H9 (cell line): Measurements from ENCODE around the gene DDC. TPM values are rescaled to one million over a fixed set of nuclear protein-coding genes. Genes with fewer than 3 reads are reported as not detected.

Experiments
- DNase-seq: peaks from one replicate; pipeline ENCODE4 v3.0.0-alpha.2; 2017
- H2AFZ ChIP-seq: one replicate; pipeline ENCODE4 v1.6.1; 2013; ENCODE audit warnings: mild to moderate bottlenecking, low read length, control low read depth, moderate library complexity
- H2AK5ac ChIP-seq: 2 replicates; pipeline ENCODE4 v1.6.1; 2013; ENCODE audit warnings: low read length, control low read depth, mixed read lengths; ENCODE audit not compliant: insufficient read length
- H2BK120ac ChIP-seq: one replicate; pipeline ENCODE4 v1.6.1; 2013; ENCODE audit warnings: low read depth, mild to moderate bottlenecking, low read length, control low read depth, inconsistent platforms; ENCODE audit not compliant: poor library complexity, severe bottlenecking
- H2BK12ac ChIP-seq: 2 replicates; pipeline ENCODE4 v1.6.1; 2013; ENCODE audit warnings: low read length, control low read depth, mixed read lengths, low read depth; ENCODE audit not compliant: insufficient read length
- H2BK15ac ChIP-seq: 2 replicates; pipeline ENCODE4 v1.6.1; 2013; ENCODE audit warnings: low read depth, low read length, control low read depth
- H2BK20ac ChIP-seq: one replicate; pipeline ENCODE4 v1.6.1; 2013; ENCODE audit warnings: low read depth, mild to moderate bottlenecking, low read length, control low read depth, inconsistent platforms; ENCODE audit not compliant: poor library complexity, severe bottlenecking
- H2BK5ac ChIP-seq: 2 replicates; pipeline ENCODE4 v1.6.1; 2013; ENCODE audit warnings: low read length, control low read depth, mixed read lengths; ENCODE audit not compliant: insufficient read length
- H3K14ac ChIP-seq: 2 replicates; pipeline ENCODE4 v1.6.1; 2013; ENCODE audit warnings: low read length, control low read depth; ENCODE audit not compliant: insufficient read depth
- H3K18ac ChIP-seq: 2 replicates; pipeline ENCODE4 v1.6.1; 2013; ENCODE audit warnings: low read depth, mild to moderate bottlenecking, mixed read lengths, low read length, control low read depth; ENCODE audit not compliant: insufficient read length
- H3K23ac ChIP-seq: 2 replicates; pipeline ENCODE4 v1.6.1; 2013; ENCODE audit warnings: low read length, control low read depth, mixed read lengths, low read depth; ENCODE audit not compliant: insufficient read length
- H3K23me2 ChIP-seq: 2 replicates; pipeline ENCODE4 v1.6.1; 2013; ENCODE audit warnings: low read depth, mild to moderate bottlenecking, mixed read lengths, low read length, control low read depth; ENCODE audit not compliant: insufficient read length, poor library complexity, severe bottlenecking
- H3K27ac ChIP-seq: 2 replicates; pipeline ENCODE4 v1.5.1; 2013; ENCODE audit warnings: low read length, control low read depth, mixed read lengths, low read depth; ENCODE audit not compliant: insufficient read length
- H3K27me3 ChIP-seq: 2 replicates; pipeline ENCODE4 v1.6.1; 2013; ENCODE audit warnings: low read length, control low read depth, inconsistent platforms; ENCODE audit not compliant: insufficient read depth
- H3K4ac ChIP-seq: 2 replicates; pipeline ENCODE4 v1.6.1; 2013; ENCODE audit warnings: low read depth, mild to moderate bottlenecking, control low read depth, inconsistent platforms, low read length, moderate library complexity
- H3K4me1 ChIP-seq: 2 replicates; pipeline ENCODE4 v1.6.1; 2013; ENCODE audit warnings: low read length, control low read depth, inconsistent platforms; ENCODE audit not compliant: insufficient read depth
- H3K4me2 ChIP-seq: 2 replicates; pipeline ENCODE4 v1.6.1; 2013; ENCODE audit warnings: low read length, control low read depth, mixed read lengths; ENCODE audit not compliant: insufficient read length, insufficient read depth
- H3K56ac ChIP-seq: 2 replicates; pipeline ENCODE4 v1.6.1; 2013; ENCODE audit warnings: low read depth, mild to moderate bottlenecking, mixed read lengths, low read length, control low read depth; ENCODE audit not compliant: insufficient read length
- H3K79me1 ChIP-seq: 2 replicates; pipeline ENCODE4 v1.6.1; 2013; ENCODE audit warnings: low read depth, mild to moderate bottlenecking, moderate library complexity, low read length, control low read depth, inconsistent platforms; ENCODE audit not compliant: insufficient read depth, poor library complexity, severe bottlenecking
- H3K79me2 ChIP-seq: 2 replicates; pipeline ENCODE4 v1.6.1; 2013; ENCODE audit warnings: low read length, control low read depth, inconsistent platforms; ENCODE audit not compliant: insufficient read depth
- H3K9ac ChIP-seq: 2 replicates; pipeline ENCODE4 v1.6.1; 2013; ENCODE audit warnings: low read length, control low read depth, mixed read lengths; ENCODE audit not compliant: insufficient read length; ENCODE audit errors: extremely low read depth
- H3K9me3 ChIP-seq: one replicate; pipeline ENCODE4 v1.6.1; 2013; ENCODE audit warnings: low read depth, low read length, inconsistent platforms; ENCODE audit not compliant: control insufficient read depth
- H3T11ph ChIP-seq: one replicate; pipeline ENCODE4 v1.6.1; 2013; ENCODE audit warnings: mild to moderate bottlenecking, low read length, control low read depth, inconsistent platforms
- H4K20me1 ChIP-seq: one replicate; pipeline ENCODE4 v1.6.1; 2013; ENCODE audit not compliant: control insufficient read depth, insufficient read length, insufficient read depth
- H4K5ac ChIP-seq: 2 replicates; pipeline ENCODE4 v1.6.1; 2013; ENCODE audit warnings: low read depth, mild to moderate bottlenecking, mixed read lengths, low read length, control low read depth; ENCODE audit not compliant: insufficient read length
- H4K8ac ChIP-seq: replicated peaks from 2 replicates; pipeline ENCODE4 v1.6.1; 2013; ENCODE audit warnings: low read length, control low read depth, mixed read lengths, low read depth; ENCODE audit not compliant: insufficient read length
- H4K91ac ChIP-seq: 2 replicates; pipeline ENCODE4 v1.6.1; 2013; ENCODE audit warnings: low read depth, mild to moderate bottlenecking, moderate library complexity, mixed read lengths, low read length, control low read depth; ENCODE audit not compliant: insufficient read length
- H3K27ac Mint-ChIP-seq, 3 experiments: 2 replicates in 2 of 3; 3 replicates in 1 of 3; pipeline ENCODE4 v1.8.0; 2020 to 2021; ENCODE audit warnings: mixed read lengths in 3 of 3, mild to moderate bottlenecking in 1 of 3, moderate library complexity in 1 of 3
- H3K27me3 Mint-ChIP-seq: 2 replicates; pipeline ENCODE4 v1.8.0; 2021; ENCODE audit warnings: low read depth, mild to moderate bottlenecking, moderate library complexity, mixed read lengths
- H3K36me3 Mint-ChIP-seq, 3 experiments: 2 replicates in 2 of 3; 3 replicates in 1 of 3; pipeline ENCODE4 v1.8.0; 2020 to 2021; ENCODE audit warnings: low read depth in 3 of 3, mixed read lengths in 3 of 3; ENCODE audit not compliant: insufficient read depth in 1 of 3
- H3K4me1 Mint-ChIP-seq, 2 experiments: 2 replicates each; pipeline ENCODE4 v1.8.0; 2020; ENCODE audit warnings: mixed read lengths in 2 of 2
- H3K4me3 Mint-ChIP-seq, 2 experiments: 2 replicates in 1 of 2; 3 replicates in 1 of 2; pipeline ENCODE4 v1.8.0; 2020 to 2021; ENCODE audit warnings: mild to moderate bottlenecking in 2 of 2, mixed read lengths in 2 of 2, moderate library complexity in 1 of 2
- H3K9me3 Mint-ChIP-seq, 2 experiments: 2 replicates in 1 of 2; 3 replicates in 1 of 2; pipeline ENCODE4 v1.8.0; 2020; ENCODE audit warnings: mild to moderate bottlenecking in 2 of 2, mixed read lengths in 2 of 2, moderate library complexity in 1 of 2
- CTCF ChIP-seq: fragments of 200-600 bp; sonication (generic); conservative IDR thresholded peaks from 3 replicates; pipeline ENCODE4 v1.8.0; 2021; ENCODE audit warnings: antibody characterized with exemption, mild to moderate bottlenecking
- WGBS: extraction: QIAGEN DNeasy Blood & Tissue Kit; methylation state at CpG from one replicate; pipeline ENCODE4 v1.1.7; 2013; ENCODE audit warnings: missing lambda C conversion rate, low lambda C conversion rate, mixed read lengths; ENCODE audit not compliant: insufficient read length; ENCODE audit errors: extremely low coverage; 5-methylcytosine and 5-hydroxymethylcytosine counted together
- total RNA-seq: library from RNA; stranded (reverse); gene quantifications from 2 replicates; pipeline ENCODE4 v1.2.1, GENCODE V29; 2021

Gene DDC
- total RNA-seq, 1 experiment from 2014 or later, result not detected

GRCh38 chr7:50463035-50463434 lies 102.2 kb downstream of the DDC start:
- DNase-seq, result no peak
- no peak overlapping the region for H3K4ac ChIP-seq
- H3K79me2 ChIP-seq, result no peaks in the 10 kb centered on the region
- Mint-ChIP-seq H3K27me3 (peaks cover 15% of the 10 kb centered on the region), H3K4me1 (peaks cover under 1% of the 10 kb centered on the region in 2 experiments; a peak in 2 of 4 replicates), H3K4me3 (no peak overlapping the region), H3K36me3 (peaks cover 0 to 6% (median 3%) of the 10 kb centered on the region in 3 experiments; a peak in 5 of 7 replicates), H3K9me3 (peaks cover 12 to 20% of the 10 kb centered on the region in 2 experiments), H3K27ac (no peak overlapping the region)
- no peak overlapping the region for H4K5ac ChIP-seq
- H3K9me3 ChIP-seq, result no peaks in the 10 kb centered on the region
- no peak overlapping the region for H3K14ac ChIP-seq
- H2BK15ac ChIP-seq, result no peak overlapping the region
- no peaks in the 10 kb centered on the region for H3K23me2 ChIP-seq
- H2BK20ac ChIP-seq, result no peak overlapping the region
- no peaks in the 10 kb centered on the region for H3K4me1 ChIP-seq
- no peak overlapping the region for H3K9ac ChIP-seq
- H3K23ac ChIP-seq, result no peak overlapping the region
- no peak overlapping the region for H4K91ac ChIP-seq
- TF ChIP-seq CTCF, result no peak
- no CpG with 5 or more reads among the region's 13 CpGs for WGBS
- H3K56ac ChIP-seq, result no peak overlapping the region
- no peaks in the 10 kb centered on the region for H4K20me1 ChIP-seq
- H3T11ph ChIP-seq, result no peak overlapping the region
- H3K79me1 ChIP-seq, result no peaks in the 10 kb centered on the region
- no peaks in the 10 kb centered on the region for H3K27me3 ChIP-seq
- H2AK5ac ChIP-seq, result no peak overlapping the region
- no peak overlapping the region for H2AFZ ChIP-seq
- no peak overlapping the region for H3K4me2 ChIP-seq
- H2BK5ac ChIP-seq, result no peak overlapping the region
- no peak overlapping the region for H3K27ac ChIP-seq
- no peak overlapping the region for H4K8ac ChIP-seq
- no peak overlapping the region for H3K18ac ChIP-seq
- no peak overlapping the region for H2BK12ac ChIP-seq
- H2BK120ac ChIP-seq, result no peak overlapping the region
